Prostate gland (tissue), 2 donors: ENCODE measurements around the gene SGSM2. TPM values are rescaled to one million over a fixed set of nuclear protein-coding genes. Genes with fewer than 3 reads are reported as not detected.

ENCODE experiments used
- DNase-seq: peaks from one replicate; pipeline ENCODE4 v3.0.0-alpha.2; 2019; ENCODE audit warnings: low spot score
- H3K27ac ChIP-seq, 2 donors: fragments of 200-600 bp; sonication (generic); 2 replicates each; pipeline ENCODE4 v1.5.1; 2017 to 2019
- H3K27me3 ChIP-seq: fragments of 200-600 bp; sonication (generic); replicated peaks from 2 replicates; pipeline ENCODE4 v1.5.1; 2019; ENCODE audit not compliant: insufficient read depth
- H3K36me3 ChIP-seq, 2 donors: fragments of 200-600 bp; sonication (generic); 1 replicate in 1 of 2; 2 replicates in 1 of 2; pipeline versions ENCODE4 v1.5.1 to v1.8.1; 2017 to 2019
- H3K4me1 ChIP-seq: fragments of 200-600 bp; sonication (generic); replicated peaks from 2 replicates; pipeline ENCODE4 v1.5.1; 2019
- H3K4me3 ChIP-seq, 2 donors: fragments of 200-600 bp; sonication (generic); 2 replicates each; pipeline ENCODE4 v1.5.1; 2017 to 2019
- H3K9me3 ChIP-seq: fragments of 200-600 bp; sonication (generic); 2 replicates; pipeline ENCODE4 v1.5.1; 2017
- POLR2A ChIP-seq: fragments of 450-650 bp; IDR thresholded peaks from one replicate; pipeline ENCODE4 v1.6.1; 2016; ENCODE audit warnings: antibody characterized with exemption, mild to moderate bottlenecking
- POLR2AphosphoS5 ChIP-seq: sonication (generic); formaldehyde crosslinking; IDR thresholded peaks from one replicate; pipeline ENCODE4 v1.6.1; 2017; ENCODE audit warnings: antibody characterized with exemption
- WGBS: methylation state at CpG from one replicate; pipeline ENCODE4 v1.1.5; 2018; 5-methylcytosine and 5-hydroxymethylcytosine counted together
- intact Hi-C: fragments of 100-400 bp; cut with DNase I; formaldehyde crosslinking; loops from one replicate; pipeline ENCODE4 v1.14.2; 2022
- total RNA-seq, 2 donors: library from RNA; depleted of rRNA; stranded (reverse); fragments of >200 nt; gene quantifications; one replicate each; pipeline ENCODE4 v1.1.0, GENCODE V29; 2016
- TF ChIP-seq, protein P1 (sequence below), 4 experiments: fragments of 200-600 bp in 2 of 4; fragments of 450-650 bp in 2 of 4; sonication (generic) in 2 of 4; IDR thresholded peaks; 1 replicate in 3 of 4; 2 replicates in 1 of 4; pipeline ENCODE4 v1.5.1; 2016 to 2019; ENCODE audit warnings: antibody characterized with exemption in 4 of 4, mild to moderate bottlenecking in 2 of 4, moderate library complexity in 2 of 4

SGSM2 gene, protein sequence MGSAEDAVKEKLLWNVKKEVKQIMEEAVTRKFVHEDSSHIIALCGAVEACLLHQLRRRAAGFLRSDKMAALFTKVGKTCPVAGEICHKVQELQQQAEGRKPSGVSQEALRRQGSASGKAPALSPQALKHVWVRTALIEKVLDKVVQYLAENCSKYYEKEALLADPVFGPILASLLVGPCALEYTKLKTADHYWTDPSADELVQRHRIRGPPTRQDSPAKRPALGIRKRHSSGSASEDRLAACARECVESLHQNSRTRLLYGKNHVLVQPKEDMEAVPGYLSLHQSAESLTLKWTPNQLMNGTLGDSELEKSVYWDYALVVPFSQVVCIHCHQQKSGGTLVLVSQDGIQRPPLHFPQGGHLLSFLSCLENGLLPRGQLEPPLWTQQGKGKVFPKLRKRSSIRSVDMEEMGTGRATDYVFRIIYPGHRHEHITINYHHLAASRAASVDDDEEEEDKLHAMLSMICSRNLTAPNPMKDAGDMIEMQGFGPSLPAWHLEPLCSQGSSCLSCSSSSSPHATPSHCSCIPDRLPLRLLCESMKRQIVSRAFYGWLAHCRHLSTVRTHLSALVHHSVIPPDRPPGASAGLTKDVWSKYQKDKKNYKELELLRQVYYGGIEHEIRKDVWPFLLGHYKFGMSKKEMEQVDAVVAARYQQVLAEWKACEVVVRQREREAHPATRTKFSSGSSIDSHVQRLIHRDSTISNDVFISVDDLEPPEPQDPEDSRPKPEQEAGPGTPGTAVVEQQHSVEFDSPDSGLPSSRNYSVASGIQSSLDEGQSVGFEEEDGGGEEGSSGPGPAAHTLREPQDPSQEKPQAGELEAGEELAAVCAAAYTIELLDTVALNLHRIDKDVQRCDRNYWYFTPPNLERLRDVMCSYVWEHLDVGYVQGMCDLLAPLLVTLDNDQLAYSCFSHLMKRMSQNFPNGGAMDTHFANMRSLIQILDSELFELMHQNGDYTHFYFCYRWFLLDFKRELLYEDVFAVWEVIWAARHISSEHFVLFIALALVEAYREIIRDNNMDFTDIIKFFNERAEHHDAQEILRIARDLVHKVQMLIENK
- 100 to 1,000 TPM; 118 to 172 TPM for total RNA-seq

DNA sequence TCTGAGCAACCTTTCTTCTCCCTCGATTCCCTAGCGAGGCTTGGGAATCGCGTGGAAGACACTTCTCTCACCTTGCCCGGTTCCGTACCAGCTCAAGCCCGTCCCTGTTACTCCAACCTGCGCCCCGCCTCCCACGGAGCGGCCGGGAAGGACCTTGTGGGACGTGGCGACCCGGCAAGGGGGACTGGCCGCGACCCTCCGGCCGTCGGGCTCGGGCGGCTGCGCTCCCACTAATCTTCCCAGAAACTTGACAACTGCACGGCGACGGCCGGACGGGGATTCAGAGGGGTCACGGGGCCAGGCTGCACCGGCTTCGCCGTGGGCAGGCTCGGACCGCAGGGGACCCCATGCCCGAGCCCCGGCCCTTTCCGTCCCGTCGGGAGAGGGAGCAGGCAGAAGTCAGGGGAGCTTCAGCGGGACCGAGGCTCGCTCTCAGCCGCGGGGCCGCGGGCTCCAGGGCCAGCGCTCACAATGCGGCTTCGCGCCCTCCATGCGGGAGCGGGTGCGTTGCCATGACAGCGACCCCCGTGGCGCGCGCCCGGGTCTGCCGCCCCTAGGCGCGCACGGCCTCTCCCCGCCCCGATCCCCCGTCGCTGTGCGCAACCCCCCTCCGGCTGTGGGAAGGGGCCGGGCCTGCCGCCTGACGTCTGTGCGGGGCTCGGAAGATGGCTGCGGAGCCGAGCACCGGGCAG, at the start of gene SGSM2:
TSS of gene SGSM2 (plus strand) at position 650 of the 692 bp plus-strand sequence. CDS start 188 bp downstream, outside the sequence.
- peak; percentile 55 for DNase-seq
- Histone ChIP-seq H3K4me1 (no peaks in the 10 kb centered on the region), H3K27ac (peak within 1 kb of the TSS; percentile 84 to 97), H3K27me3 (no peaks in the 10 kb centered on the region), H3K4me3 (peak within 1 kb of the TSS; percentile 71 to 89), H3K36me3 (peaks cover 0 to 12% of the 10 kb centered on the region in 2 donors), H3K9me3 (no peaks in the 10 kb centered on the region)
- TF ChIP-seq, protein P1, sequence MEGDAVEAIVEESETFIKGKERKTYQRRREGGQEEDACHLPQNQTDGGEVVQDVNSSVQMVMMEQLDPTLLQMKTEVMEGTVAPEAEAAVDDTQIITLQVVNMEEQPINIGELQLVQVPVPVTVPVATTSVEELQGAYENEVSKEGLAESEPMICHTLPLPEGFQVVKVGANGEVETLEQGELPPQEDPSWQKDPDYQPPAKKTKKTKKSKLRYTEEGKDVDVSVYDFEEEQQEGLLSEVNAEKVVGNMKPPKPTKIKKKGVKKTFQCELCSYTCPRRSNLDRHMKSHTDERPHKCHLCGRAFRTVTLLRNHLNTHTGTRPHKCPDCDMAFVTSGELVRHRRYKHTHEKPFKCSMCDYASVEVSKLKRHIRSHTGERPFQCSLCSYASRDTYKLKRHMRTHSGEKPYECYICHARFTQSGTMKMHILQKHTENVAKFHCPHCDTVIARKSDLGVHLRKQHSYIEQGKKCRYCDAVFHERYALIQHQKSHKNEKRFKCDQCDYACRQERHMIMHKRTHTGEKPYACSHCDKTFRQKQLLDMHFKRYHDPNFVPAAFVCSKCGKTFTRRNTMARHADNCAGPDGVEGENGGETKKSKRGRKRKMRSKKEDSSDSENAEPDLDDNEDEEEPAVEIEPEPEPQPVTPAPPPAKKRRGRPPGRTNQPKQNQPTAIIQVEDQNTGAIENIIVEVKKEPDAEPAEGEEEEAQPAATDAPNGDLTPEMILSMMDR (IDR thresholded peaks at IDR 0.05), result no peak
- TF ChIP-seq POLR2A (no peak), POLR2AphosphoS5 (no peak)
- intact Hi-C loops, result loop anchor here (2.0 kb wide), 1 partner anchor 282 kb away; the partner anchor contains the start of gene HIC1
- WGBS, result under 1% methylated on average over 39 of the region's 77 CpGs

DNA sequence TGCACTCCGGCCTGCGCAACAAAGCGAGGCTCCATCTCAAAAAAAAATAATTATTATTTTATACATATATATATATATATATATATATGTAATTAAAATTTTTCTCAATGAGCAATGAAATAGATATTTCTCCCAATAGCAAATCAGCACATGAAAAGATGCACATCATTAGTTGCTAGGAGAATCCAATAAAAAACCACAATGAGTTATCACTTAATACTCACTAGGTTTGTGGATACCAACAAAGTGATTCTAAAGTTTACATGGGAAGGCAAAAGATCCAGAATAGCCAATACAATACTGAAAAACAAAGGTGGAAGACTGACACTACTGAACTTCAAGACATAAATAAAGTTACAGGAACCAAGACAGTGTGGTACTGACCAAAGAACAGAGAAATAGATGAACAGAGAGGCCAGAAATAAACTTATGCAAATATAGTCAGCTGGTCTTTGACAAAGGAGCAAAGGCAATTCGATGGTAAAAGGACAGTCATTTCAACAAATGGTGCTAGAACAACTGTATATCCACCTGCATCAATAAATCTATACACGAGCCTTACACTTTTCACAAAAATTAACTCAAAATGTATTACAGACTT, 47.3 kb upstream of the SGSM2 start:
- Histone ChIP-seq H3K9me3 (no peaks in the 10 kb centered on the region), H3K27ac (no peak overlapping the region), H3K4me1 (no peaks in the 10 kb centered on the region), H3K27me3 (no peaks in the 10 kb centered on the region), H3K4me3 (no peak overlapping the region), H3K36me3 (no peaks in the 10 kb centered on the region)
- WGBS, result 82% methylated on average over 5 of the region's 5 CpGs
- intact Hi-C loops, result no loop called here
- TF ChIP-seq POLR2AphosphoS5, result no peak
- TF ChIP-seq, protein P1 (IDR thresholded peaks at IDR 0.05), result no peak
- TF ChIP-seq POLR2A, result no peak
- no peak for DNase-seq

DNA sequence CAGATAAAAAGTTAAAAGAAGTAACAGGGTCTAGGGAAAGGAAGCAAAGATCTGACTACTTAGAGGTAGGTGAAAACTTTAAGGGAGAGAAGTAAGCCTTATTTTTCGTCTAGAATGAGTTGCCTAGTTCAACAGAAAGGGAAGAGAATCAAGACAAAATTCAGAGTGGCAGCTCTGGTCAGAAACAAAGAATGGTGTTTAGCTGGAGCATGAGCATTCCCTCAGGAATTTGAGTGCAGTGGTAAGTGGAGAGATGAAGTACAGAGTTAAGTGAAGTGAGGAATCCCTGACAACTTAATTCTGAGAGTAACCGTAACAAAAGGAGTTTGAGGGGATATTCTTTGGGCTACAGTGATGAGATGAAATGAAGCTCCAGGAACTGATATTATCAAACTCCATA, 45.2 kb upstream of the SGSM2 start:
- Histone ChIP-seq H3K27me3 (no peaks in the 10 kb centered on the region), H3K9me3 (no peaks in the 10 kb centered on the region), H3K36me3 (no peaks in the 10 kb centered on the region), H3K27ac (no peak overlapping the region), H3K4me1 (no peaks in the 10 kb centered on the region), H3K4me3 (no peak overlapping the region)
- TF ChIP-seq, protein P1 (IDR thresholded peaks at IDR 0.05), result no peak
- no peak for TF ChIP-seq POLR2AphosphoS5
- TF ChIP-seq POLR2A, result no peak
- WGBS, result 80% methylated on average over 2 of the region's 2 CpGs
- intact Hi-C loops, result no loop called here
- DNase-seq, result no peak

DNA sequence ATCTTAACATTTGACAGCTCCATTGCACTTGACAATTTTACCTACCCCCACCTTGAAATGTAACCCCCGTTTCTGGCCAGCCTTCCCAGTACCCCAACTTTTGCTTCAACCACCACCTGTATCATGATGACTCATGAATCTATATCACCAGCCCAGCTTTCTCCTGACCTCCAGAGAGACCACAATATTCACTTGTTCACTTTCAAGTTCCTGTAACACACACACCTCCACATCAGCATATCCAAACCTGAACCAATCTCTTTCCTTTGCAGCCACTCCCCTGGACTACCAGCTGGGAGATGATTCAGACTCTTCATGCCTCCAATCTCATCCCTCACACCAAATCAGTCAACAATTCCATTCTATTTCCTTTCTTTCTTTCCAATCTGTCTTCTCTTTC, 41.7 kb upstream of the SGSM2 start:
- no peak overlapping the region for H3K4me3 ChIP-seq
- no peak for DNase-seq
- intact Hi-C loops, result no loop called here
- 69% methylated on average over 1 of the region's 1 CpG for WGBS
- peaks cover 0 to 12% of the 10 kb centered on the region in 2 donors for H3K36me3 ChIP-seq
- H3K27ac ChIP-seq, result no peak overlapping the region
- no peaks in the 10 kb centered on the region for H3K27me3 ChIP-seq
- no peaks in the 10 kb centered on the region for H3K9me3 ChIP-seq
- no peaks in the 10 kb centered on the region for H3K4me1 ChIP-seq
- TF ChIP-seq POLR2A (no peak), POLR2AphosphoS5 (no peak)
- TF ChIP-seq, protein P1 (IDR thresholded peaks at IDR 0.05), result no peak
